Smooth muscle cell (in vitro differentiated cells): Measurements from ENCODE around the gene LONP1. TPM values are rescaled to one million over a fixed set of nuclear protein-coding genes. Genes with fewer than 3 reads are reported as not detected.
A peak's percentile ranks its signal among the peaks of the same experiment; 100 is the strongest.

Source experiments
- DNase-seq: peaks from one replicate; lab custom pipeline; 2025; ENCODE audit not compliant: unreplicated experiment; lab: John Stamatoyannopoulos, UW
- H2AFZ ChIP-seq: fragments of 200-600 bp; sonication (generic); 2 replicates; pipeline ENCODE4 v1.6.0; 2016; ENCODE audit warnings: antibody characterized with exemption, low read depth, mild to moderate bottlenecking
- H3F3A ChIP-seq: fragments of 200-600 bp; sonication (generic); 2 replicates; pipeline ENCODE4 v1.6.0; 2017; ENCODE audit warnings: antibody characterized with exemption, low read depth
- H3K27ac ChIP-seq: fragments of 200-600 bp; sonication (generic); 2 replicates; pipeline ENCODE4 v1.5.1; 2016; ENCODE audit warnings: low read depth, mild to moderate bottlenecking
- H3K27me3 ChIP-seq: fragments of 200-600 bp; sonication (generic); 2 replicates; pipeline ENCODE4 v1.6.1; 2016; ENCODE audit warnings: low read depth, mild to moderate bottlenecking
- H3K36me3 ChIP-seq: fragments of 200-600 bp; sonication (generic); 2 replicates; pipeline ENCODE4 v1.5.1; 2016; ENCODE audit warnings: low read depth
- H3K4me1 ChIP-seq: fragments of 200-600 bp; sonication (generic); 2 replicates; pipeline ENCODE4 v1.5.1; 2016; ENCODE audit warnings: low read depth
- H3K4me2 ChIP-seq: fragments of 200-600 bp; sonication (generic); 2 replicates; pipeline ENCODE4 v1.6.0; 2016; ENCODE audit warnings: mild to moderate bottlenecking
- H3K4me3 ChIP-seq: fragments of 200-600 bp; sonication (generic); 2 replicates; pipeline ENCODE4 v1.5.1; 2016; ENCODE audit warnings: mild to moderate bottlenecking
- H3K79me2 ChIP-seq: fragments of 200-600 bp; sonication (generic); 2 replicates; pipeline ENCODE4 v1.6.0; 2016; ENCODE audit warnings: low read depth, mild to moderate bottlenecking
- H3K9ac ChIP-seq: fragments of 200-600 bp; sonication (generic); 2 replicates; pipeline ENCODE4 v1.6.0; 2016; ENCODE audit warnings: low read depth
- H3K9me3 ChIP-seq: fragments of 200-600 bp; sonication (generic); replicated peaks from 2 replicates; pipeline ENCODE4 v1.5.1; 2016; ENCODE audit warnings: low read depth
- H4K20me1 ChIP-seq: fragments of 200-600 bp; sonication (generic); 2 replicates; pipeline ENCODE4 v1.6.0; 2016; ENCODE audit warnings: low read depth
- CTCF ChIP-seq: fragments of 200-600 bp; sonication (generic); IDR thresholded peaks from 2 replicates; pipeline ENCODE4 v1.5.1; 2017; ENCODE audit warnings: borderline replicate concordance, mild to moderate bottlenecking, antibody characterized with exemption; ENCODE audit not compliant: insufficient read depth, poor library complexity, severe bottlenecking
- WGBS: methylation state at CpG from one replicate; pipeline ENCODE4 v1.1.7; 2016; ENCODE audit warnings: low lambda C conversion rate; 5-methylcytosine and 5-hydroxymethylcytosine counted together
- polyA plus RNA-seq: library from polyadenylated mRNA; unstranded; fragments of >200 nt; fragmentation: Nextera tagmentation; extraction: Ambion mirVana; gene quantifications from 2 replicates; pipeline ENCODE4 v1.2.1, GENCODE V29; 2016
- total RNA-seq: library from RNA; depleted of rRNA; stranded (reverse); fragments of >200 nt; gene quantifications from 2 replicates; pipeline ENCODE4 v1.2.3, GENCODE V29; 2014

The LONP1 gene
- total and polyA plus RNA-seq, 2 experiments from 2014 or later, result 31.6 to 67.7 TPM

GRCh38 chr19:5687360-5688198 is 32.4 kb downstream of the LONP1 start:
- peaks cover 10% of the 10 kb centered on the region for H3K4me1 ChIP-seq
- H3K4me2 ChIP-seq, result peak overlapping the region; percentile 82
- WGBS, result 75% methylated on average over 74 of the region's 76 CpGs
- DNase-seq, result no peak
- no peaks in the 10 kb centered on the region for H3K27me3 ChIP-seq
- H2AFZ ChIP-seq, result no peak overlapping the region
- H3K79me2 ChIP-seq, result peaks cover 25% of the 10 kb centered on the region
- no peaks in the 10 kb centered on the region for H3K36me3 ChIP-seq
- no peak for TF ChIP-seq CTCF
- no peaks in the 10 kb centered on the region for H3K9me3 ChIP-seq
- H3K27ac ChIP-seq, result no peak overlapping the region
- peak overlapping the region; percentile 58 for H3K4me3 ChIP-seq
- no peak overlapping the region for H3K9ac ChIP-seq
- peaks cover 28% of the 10 kb centered on the region for H4K20me1 ChIP-seq
- peaks cover 20% of the 10 kb centered on the region for H3F3A ChIP-seq

- peaks cover 7% of the 10 kb centered on the region for H3K4me1 ChIP-seq
- H3K4me2 ChIP-seq, result peak overlapping the region; percentile 82
- peak; percentile 93 for DNase-seq
- peaks cover 15% of the 10 kb centered on the region for H3F3A ChIP-seq
- peak overlapping the region; percentile 58 for H3K4me3 ChIP-seq
- H4K20me1 ChIP-seq, result peaks cover 20% of the 10 kb centered on the region
- no peak overlapping the region for H3K27ac ChIP-seq
- TF ChIP-seq CTCF, result peak; percentile 70
- no peaks in the 10 kb centered on the region for H3K36me3 ChIP-seq
- H2AFZ ChIP-seq, result no peak overlapping the region
- WGBS, result 2% methylated on average over 33 of the region's 59 CpGs
- H3K9me3 ChIP-seq, result no peaks in the 10 kb centered on the region
- no peaks in the 10 kb centered on the region for H3K27me3 ChIP-seq
- no peak overlapping the region for H3K9ac ChIP-seq
- H3K79me2 ChIP-seq, result peaks cover 18% of the 10 kb centered on the region
These were observed 33.1 kb downstream of the LONP1 start for GRCh38 chr19:5686647-5687359.

DNA sequence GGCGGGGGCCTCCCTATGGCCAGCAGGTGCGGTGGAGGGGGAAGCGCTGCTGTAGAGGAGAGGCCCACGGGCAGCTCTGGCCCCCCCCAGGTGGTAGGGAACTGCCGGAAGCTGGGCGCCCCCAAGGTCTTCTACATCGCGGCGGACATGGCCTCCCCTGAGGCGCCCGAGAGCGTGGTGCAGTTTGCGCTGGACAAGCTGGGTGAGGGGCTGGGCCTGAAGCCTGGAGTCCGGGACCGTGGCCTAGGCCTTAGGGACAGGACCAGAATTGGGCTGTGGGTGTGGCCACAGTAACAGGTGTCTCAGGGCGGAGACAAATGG is 33.7 kb downstream of the LONP1 start:
- H3K4me2 ChIP-seq, result peak overlapping the region; percentile 82
- no peak for TF ChIP-seq CTCF
- WGBS, result 46% methylated on average over 15 of the region's 16 CpGs
- no peak overlapping the region for H3K9ac ChIP-seq
- H3K4me1 ChIP-seq, result peaks cover 1% of the 10 kb centered on the region
- no peaks in the 10 kb centered on the region for H3K36me3 ChIP-seq
- peaks cover 12% of the 10 kb centered on the region for H3F3A ChIP-seq
- H4K20me1 ChIP-seq, result peaks cover 15% of the 10 kb centered on the region
- H2AFZ ChIP-seq, result no peak overlapping the region
- no peaks in the 10 kb centered on the region for H3K27me3 ChIP-seq
- peaks cover 12% of the 10 kb centered on the region for H3K79me2 ChIP-seq
- no peak overlapping the region for H3K27ac ChIP-seq
- H3K4me3 ChIP-seq, result peak overlapping the region; percentile 58
- DNase-seq, result no peak
- H3K9me3 ChIP-seq, result no peaks in the 10 kb centered on the region
